Embryonic facial prominence (tissue), 1 donor: ENCODE measurements around the gene SEMA7A.
"Not testable (repeated sequence)": the region's sequence is repeated elsewhere in the genome, so short reads cannot be mapped to it uniquely, and the experiment has no call there.

Source experiments
- DNase-seq: peaks from one replicate; pipeline ENCODE4 v3.0.0-alpha.2; 2016; ENCODE audit errors: extremely low spot score

SEMA7A gene

DNA sequence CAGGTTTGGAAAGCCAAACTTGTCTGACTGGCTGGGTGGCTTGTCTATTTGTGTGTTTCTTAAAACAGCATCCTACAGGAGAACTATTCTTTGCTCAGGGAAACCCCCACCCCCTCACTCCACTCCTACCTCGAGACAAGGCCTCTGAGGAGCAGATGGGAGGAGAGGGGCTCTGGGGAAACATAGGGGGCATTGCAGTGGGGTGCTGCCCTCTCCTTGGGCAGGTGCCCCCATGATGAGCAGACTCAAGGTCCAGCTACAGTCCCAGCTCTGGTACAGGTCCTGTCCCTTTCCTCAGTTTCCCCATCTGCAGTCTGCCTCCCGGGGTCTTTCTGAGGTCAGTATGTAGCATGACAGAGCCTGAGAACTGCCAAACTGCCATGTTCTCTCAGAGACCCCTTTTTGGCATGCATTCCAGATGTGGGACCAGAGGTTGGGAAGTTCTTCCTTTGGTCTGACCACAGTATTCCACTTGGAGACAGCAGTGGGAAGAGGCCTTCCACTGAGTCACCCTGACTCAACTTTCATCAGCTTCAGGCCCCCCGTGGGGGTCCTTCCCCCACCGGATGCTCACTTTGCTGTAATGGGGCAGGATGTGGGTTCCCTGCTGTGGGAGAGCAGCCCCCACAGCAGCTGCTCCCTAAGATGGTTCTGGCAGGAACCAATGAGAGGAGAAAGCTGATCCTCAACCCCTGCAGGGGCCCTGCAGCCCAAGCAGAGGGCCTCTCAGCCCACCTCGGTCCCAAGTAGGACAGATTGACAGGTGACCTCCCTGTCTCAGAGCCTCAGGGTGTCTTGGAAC, 34.0 kb downstream of the SEMA7A start:
- DNase-seq: no peak

DNA sequence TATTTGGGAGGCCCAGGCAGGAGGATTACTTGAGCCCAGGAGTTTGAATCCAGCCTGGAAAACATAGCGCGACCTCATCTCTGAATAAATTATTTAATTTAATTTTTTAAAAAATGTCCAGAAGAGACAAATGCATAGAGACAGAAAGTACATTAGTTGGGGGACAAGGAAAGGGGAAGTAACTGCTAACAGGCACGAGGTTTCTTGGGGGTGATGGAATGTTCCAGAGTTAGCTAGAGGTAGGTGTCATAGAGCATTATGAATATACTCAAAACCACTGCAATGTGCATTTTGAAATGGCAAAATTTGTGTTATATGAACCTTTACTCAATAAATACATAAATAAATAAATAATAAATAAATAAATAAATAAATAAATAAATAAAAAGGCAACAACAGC, 34.7 kb downstream of the SEMA7A start:
- no peak for DNase-seq

DNA sequence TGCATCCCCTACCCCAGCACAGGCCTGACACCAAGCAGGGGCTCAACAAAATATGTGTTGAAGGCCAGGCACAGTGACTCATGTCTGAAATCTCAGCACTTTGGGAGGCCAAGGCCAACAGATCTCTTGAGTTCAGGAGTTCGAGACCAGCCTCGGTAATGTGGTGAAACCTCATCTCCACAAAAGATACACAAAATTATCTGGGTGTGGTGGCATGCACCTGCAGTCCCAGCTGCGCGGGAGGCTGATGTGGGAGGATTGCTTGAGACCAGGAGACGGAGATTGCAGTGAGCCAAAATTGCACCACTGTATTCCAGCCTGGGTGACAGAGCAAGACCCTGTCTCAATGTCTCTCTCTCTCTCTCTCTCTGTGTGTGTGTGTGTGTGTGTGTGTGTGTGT, 35.6 kb downstream of the SEMA7A start:
- no peak for DNase-seq

DNA sequence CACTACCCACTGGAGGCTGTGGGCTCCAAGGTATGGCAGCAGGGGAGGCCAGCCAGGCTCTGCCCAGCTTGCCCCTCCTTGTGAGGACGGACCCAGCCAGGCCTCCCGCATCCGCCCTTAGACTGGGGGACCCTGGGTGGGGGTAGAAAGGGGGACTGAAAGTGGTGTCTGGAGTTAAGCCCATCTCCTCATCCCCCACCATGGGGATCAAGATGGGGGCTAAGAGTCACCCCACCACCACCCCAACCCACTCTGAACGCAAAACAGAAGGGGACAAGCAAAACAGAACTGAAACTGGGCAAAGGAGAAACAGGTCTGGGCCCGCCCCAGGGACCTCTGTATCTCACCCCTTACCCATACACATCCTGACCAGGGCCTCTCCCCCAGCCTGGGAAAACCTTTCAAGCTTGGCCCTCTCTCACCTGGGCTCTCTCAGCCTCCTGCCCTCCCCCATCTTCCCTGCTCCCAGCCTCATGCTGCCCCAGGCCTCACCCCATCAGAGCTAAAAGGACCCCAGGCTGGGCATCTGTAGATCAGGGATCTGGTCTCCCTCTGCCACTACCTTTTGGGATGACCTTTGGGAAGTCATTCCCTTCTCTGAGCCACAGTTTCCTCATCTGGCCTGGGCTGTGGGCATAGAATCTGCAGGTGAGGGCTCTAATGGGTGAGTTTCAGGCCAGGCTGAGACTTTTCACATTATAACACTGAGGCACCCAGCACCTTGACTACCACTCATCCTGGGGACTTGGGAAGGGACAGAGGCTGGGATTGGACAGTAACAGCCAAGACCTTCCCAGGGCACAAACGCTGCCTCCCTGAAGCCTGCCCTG, 36.3 kb downstream of the SEMA7A start:
- DNase-seq: no peak

DNA sequence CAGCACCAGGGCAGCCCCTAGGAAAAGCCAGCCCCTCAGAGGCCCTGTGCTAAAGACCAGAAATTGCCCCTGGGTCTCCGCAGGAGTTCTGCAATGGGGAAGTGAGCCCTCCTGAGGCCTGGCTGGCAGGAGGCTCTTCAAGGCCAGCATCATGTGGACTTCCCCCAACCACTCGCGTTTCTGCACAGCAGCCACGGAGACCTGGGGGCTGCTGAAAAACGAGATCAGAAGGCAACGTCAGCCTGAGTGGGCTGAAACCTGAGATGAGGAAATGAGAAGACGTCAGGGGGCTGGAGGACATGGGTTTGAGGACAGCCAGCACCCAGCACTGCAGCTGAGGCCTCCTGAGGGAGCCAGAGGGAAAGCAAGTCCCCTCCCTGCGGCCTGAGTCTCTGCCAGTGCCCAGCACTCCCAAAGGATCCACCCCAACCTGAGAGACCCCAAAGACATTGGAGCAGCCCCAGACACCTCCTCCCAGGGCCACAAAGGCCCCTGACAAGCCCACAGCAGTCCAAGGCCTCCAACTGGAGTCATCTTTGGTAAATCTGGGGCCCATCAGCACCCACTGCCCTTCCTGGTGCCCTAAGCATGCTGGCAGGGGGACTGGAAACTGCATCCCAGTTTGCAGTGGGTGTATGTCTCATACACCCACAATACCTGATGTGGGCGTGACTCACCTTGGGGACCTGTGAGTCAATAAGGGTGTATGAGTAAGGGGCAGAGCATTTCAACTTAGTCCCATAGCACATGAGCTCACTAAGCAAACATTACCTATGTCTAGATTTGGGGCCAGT, 37.1 kb downstream of the SEMA7A start:
- DNase-seq: no peak

DNA sequence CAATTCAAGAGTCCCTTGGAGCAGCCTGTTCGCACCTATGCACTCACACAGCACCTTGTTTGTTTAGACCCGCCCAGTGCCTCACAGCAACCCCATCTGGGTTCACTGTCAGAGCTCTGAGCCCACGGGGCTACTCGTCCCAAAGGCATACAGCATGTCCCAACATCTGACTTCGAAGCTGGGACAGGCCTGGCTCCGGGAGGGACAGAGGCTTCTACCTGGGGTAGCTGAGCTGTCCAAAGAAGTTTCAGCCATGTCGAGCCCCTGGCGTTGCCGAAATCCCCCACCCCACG, 37.7 kb downstream of the SEMA7A start:
- no peak for DNase-seq

DNA sequence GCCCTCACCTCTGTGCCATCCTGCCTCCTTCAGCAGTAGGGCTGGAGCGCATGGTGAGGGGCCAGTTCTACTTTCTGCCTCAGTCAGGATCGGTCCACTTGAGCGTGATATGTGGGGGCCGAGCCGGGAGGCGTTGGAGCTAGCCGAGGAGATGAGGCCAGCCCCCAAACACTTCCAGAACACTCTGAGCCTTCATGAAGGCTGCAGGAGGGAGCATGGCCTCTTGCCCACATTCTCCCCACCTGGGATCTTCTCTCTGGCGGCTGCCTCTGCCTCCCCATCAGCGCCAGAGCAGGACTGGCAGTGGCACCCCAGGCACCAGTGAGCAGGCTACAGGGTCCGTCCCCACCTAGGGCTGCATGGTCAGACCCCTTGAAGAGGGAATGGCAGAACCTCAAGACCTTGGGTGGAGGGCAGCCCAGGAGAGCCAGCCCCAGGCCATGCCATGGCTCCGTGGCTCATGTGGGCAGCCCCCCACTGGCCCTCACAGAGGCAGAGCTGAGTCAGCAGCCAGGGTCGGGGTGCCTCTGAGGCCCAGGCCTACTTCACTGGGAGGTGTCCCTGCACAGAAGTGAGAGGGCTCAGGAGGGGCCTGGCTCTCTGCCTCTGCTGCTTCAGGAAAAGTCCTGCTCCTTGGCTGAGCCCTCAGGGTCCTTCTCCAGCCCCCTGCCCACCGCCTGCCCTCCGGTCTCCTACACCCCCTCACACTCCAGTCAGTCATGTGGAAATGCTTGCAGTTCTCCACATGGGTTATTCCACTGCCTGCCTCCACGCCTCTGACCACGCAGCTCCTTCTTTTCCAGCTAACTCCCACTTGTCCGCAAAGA, 38.2 kb downstream of the SEMA7A start:
- no peak for DNase-seq

DNA sequence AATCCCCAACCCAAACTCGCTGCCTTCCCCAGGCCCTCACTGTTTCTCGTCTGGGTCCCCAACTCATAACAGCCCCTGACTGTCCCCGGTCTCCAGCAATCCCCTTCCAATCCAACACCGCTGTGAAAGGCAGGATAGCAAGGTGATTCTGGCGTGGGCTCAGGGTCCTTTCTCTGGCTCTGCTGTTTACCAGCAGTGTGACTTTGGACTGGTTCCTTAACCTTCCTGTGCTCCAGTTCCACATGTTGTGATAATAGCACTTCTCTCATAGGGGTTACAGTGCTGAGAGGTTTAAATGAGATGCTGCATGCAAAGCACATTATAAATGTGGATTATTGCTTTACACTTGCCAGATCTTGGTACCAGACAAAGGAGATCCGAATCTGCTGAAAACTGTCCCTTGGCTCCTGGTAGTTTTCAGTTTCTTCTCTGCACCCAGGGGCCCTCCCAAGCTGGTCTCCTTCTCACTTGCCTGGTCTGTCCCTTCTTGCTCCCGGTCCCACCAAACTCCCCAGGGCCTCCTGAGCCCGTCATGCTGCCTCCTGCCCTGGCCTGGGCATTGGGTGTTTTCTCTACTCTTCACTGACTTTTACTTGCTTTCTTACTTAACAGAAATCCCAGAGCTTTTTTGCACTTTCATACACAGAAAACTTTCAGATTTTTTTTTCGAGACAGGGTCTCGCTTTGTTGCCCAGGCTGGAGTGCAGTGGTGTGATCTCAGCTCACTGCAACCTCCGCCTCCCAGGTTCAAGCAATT, 39.5 kb downstream of the SEMA7A start:
- DNase-seq: no peak

DNA sequence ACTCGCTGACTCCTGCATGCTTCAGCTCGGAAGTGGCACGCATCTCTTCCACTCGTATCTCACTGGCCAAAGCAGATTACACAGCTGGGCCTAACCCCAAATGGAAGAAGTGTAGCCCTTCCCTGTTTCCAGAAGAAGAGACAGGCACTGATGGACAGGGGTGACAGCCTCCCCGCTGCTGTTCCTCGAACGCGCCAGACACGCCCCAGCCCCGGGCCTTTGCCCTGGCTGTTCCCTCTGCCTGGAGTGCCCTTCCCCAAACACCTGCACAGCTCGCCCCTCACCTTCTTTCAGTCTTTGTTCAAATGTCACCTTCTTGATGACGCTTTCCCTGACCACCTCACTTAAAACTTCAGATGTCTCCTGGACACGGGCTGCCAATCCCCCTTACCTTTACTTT, 40.3 kb downstream of the SEMA7A start:
- DNase-seq: no peak

DNA sequence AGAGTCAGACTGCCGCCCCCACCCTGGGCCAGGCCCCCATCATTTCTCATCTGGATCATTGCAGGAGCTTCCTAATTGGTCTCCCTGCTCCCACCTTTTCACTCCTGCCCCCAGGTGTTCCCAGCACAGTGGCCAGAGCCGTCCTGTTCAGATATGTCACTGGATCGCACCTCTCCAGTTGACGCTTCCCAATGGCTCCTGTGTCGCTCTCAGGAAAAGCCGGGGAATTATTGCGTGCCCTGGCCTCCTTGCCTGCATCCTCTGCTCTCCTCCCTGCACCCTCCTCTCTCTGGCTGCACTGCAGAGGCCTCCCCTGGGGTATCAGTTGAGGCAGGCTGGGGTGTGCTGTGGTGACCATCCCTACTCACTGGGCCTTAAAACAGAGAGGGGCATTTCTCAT, 40.9 kb downstream of the SEMA7A start:
- DNase-seq: no peak

DNA sequence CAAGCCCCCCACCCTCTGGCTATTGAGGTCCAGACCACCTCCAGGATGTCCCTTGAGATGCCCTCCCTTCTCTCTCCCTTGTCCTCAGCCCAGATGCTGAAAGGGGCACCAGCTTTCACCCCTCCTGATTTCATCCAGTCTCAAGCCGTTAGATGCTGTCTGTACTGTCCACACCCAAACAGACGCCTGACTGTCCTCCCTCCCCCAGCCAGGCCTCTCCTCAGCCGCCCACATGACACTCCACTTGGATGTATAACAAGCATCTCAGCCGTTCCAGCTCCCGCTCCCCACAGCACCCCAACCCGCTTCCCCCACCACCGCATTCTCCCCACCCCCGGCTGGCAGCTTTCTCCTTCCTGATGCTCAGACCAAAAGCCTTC, 41.3 kb downstream of the SEMA7A start:
- DNase-seq: no peak

DNA sequence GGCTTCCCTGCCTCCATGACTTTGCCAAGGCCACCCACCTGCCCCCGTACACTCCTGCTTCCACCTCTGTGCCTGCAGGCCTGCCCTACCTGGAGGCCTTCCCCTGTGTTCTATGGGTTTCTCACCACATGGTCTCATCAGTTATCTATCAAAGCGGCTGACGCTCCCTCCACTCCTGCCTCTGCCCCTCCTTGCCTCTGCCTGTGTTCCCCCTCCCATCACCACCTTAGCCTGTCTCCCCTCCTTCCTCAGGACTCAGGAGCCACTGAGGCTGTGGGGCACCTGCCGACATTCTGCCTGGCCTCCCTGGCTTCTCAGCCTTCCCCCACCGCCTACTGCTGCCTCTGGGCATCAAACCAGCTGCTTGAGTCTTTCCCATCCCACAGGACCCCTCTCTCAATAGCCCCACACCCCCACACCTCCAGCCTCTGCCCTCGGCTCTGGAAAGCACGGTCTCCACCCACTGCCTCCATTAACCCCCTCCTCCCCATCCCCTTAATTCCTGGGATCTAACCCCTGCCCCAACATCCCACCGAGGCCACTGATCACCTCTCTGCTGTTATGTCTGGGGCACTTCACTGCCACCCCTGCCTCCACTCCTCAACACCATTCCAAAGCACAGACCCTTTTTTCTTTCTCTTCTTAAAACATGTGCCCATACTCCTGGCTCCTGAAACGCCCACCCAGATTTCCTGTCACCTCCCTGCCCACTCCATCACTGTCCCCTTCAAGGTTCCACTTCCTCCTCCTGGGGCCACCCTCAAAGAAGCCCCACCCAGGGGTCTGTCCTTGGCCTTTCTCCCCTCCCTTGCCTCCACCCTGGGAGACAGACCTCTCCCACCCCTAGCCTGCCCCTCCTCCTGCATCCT, 41.9 kb downstream of the SEMA7A start:
- DNase-seq: no peak

DNA sequence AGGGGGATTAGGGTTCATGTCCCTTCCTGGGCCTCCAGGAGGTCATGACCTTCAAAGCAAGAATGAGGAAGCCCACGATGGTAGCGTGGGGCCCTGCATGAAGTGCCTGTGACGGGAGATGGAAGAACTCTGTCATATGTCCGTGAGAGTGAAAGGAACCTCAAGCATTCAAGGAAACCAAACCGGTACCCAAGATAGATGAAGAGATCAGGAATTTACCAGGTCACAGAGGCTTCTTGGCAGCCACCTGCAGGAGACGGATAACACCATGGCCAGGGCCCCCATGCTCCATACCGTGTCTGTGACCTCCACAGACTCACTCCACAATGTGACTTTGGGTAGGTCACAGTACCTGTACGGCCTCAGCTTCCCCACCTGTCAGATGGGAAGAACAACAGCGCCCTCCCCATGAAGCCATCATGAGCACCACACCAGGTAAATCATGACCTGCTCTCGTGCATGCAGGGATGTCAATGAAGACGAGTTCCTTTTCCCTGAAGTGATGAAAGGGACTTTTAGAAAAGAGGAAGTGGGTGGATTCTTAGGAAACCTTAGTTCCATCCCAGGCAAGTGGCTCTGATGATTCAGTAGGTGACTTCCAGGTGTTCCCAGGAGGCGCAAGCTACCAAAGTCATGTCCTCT, 43.0 kb downstream of the SEMA7A start:
- DNase-seq: no peak

DNA sequence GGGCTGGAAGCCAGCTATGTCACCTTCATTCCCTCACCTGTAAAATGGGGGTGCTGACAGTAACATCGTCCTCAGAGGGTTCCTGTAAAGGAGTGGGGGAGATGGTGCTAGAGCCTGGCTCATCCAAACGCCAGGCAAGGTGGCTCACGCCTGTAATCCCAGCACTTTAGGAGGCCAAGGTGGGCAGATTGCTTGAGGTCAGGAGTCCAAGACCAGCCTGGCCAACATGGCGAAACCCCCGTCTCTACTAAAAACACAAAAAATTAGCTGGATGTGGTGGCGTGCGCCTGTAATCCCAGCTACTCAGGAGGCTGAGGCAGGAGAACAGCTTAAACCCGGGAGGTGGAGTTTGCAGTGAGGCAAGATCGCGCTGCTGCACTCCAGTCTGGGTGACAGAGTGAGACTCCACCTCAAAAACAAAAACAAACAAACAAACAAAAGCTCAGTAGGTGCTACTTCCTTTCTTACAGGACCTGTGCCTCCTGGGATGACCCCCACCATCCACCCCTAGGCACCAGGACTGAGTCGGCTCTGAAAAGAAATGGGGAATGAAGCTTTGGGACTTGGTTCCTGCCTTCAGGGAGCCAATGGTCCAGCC, 43.6 kb downstream of the SEMA7A start:
- DNase-seq: not testable (repeated sequence)

DNA sequence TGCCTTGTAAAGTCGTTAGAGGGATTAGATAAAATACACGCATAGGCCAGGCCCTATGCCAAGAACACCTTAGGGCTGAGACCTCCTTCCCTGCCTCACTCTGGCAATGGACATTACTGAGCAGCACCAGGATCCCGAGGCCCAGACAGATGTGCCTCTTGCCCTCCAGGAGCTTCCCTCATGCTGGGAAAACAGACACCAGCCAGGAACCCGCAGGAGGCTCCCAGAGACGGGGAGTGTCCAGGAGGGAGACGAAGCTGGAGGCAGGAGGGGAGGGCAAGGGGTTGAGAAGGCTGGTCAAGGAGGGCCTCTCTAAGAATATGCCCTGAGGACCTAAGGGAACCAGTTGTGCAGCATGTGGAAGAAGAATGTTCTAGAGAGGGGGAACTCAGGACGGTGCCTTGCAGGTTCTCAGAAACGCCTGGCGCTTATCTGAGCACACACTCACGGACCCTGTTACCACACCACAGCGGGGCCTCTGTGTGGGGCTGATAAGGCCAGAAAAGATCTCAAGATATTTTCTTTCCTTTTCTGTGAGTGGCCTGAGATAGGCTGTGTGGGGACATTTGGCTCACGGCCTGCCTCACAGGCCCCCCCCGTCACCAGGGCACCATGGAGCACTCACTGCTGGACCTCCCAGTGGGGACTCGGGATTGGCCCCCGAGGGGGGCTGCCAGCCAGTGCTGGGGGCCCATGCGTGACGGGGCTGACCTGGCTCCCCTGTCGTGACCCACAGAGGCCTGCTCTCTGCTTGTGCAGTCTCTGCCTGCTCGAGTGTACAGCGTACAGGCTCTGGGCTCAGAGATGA, 44.3 kb downstream of the SEMA7A start:
- no peak for DNase-seq

DNA sequence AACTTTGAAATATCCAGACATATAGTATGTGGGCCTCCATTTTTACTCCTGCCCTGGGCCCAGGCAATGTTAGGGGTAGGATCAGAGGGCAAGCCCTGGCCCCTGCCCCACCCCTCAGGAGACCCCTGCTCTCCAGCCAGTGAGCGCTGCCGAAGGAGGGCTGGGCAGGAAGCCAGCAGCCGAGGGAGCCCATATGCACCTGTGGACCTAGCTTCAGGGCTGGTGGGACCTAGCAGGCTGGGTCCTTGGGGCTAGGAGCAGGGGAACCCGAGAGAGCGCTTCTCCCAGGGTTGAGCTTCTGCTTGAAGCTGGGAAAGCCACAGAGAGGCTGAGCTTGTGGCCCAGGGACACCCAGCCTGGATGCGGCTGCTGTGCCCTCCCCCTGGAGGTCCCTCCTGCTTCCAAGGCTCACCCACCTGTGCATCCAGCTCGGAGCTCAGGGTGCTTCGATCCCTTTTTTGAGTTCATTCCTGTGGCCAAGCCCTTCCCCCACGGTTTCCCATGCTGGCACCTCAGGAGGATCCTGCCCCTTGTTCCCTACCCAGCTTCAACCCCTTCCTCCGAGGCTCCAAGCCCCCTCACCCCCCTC, 45.3 kb downstream of the SEMA7A start:
- DNase-seq: no peak

DNA sequence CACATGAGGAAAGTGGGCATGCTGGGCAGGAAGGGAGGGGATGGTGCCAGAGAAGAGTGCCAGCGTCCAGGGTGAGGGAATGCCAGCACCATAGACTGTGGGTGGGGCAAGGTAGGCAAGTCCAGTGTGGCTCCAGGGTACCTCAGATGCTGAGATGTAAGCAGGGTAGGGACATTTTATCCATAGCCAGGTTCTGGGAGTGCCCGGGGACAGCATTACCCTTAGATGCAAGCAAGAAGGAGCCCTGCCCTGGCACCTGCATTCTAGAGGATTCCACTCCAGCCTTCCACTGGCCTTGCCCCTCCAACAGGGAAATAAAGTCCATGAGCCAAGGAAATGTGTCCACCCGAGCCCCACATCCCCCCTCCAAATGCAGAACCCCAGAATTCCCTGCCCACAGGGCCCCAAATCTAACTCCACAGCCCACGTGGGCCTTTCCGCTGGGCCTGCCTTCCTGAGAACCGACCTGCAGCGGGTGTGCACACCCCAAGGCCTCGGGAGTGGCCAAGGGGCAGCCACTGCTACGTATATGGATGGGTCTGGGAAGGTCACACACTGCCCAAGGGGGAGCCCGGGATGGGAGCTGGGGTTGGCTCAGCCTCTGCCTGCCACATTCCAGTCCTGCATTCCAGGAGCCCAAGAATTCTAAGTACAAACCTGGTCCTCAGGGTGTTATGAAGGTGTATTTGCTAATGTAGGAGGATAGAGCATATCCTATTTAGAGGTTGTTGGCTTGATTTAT, 46.0 kb downstream of the SEMA7A start:
- no peak for DNase-seq
